Liver (tissue), 9 donors: ENCODE data around the gene FCGBP. TPM values are rescaled to one million over a fixed set of nuclear protein-coding genes. Genes with fewer than 3 reads are reported as not detected.

Experiments used
- DNase-seq: peaks from one replicate; pipeline ENCODE4 v3.0.0-alpha.2; 2017; ENCODE audit warnings: low spot score
- H3K27ac ChIP-seq, 2 donors: one replicate each; pipeline ENCODE4 v1.7.0; 2013; ENCODE audit warnings: inconsistent platforms in 2 of 2, low read length in 2 of 2, control low read depth in 1 of 2, low read depth in 1 of 2, mild to moderate bottlenecking in 1 of 2
- H3K27me3 ChIP-seq, 4 donors: one replicate each; pipeline versions ENCODE4 v1.6.1 to v1.7.0; 2013; ENCODE audit warnings: low read length in 3 of 4, inconsistent platforms in 1 of 4, mild to moderate bottlenecking in 1 of 4, moderate library complexity in 1 of 4; ENCODE audit not compliant: control insufficient read depth in 4 of 4, insufficient read depth in 4 of 4
- H3K36me3 ChIP-seq, 4 donors: one replicate each; pipeline versions ENCODE4 v1.6.1 to v1.7.0; 2013; ENCODE audit warnings: low read length in 3 of 4, mild to moderate bottlenecking in 3 of 4, low read depth in 1 of 4, moderate library complexity in 1 of 4; ENCODE audit not compliant: control insufficient read depth in 4 of 4, insufficient read depth in 3 of 4
- H3K4me1 ChIP-seq, 4 donors: one replicate each; pipeline versions ENCODE4 v1.6.1 to v1.7.0; 2013; ENCODE audit warnings: low read length in 3 of 4, mild to moderate bottlenecking in 3 of 4, moderate library complexity in 1 of 4; ENCODE audit not compliant: control insufficient read depth in 4 of 4, insufficient read depth in 4 of 4
- H3K4me3 ChIP-seq, 3 donors: one replicate each; pipeline versions ENCODE4 v1.6.1 to v1.7.0; 2013; ENCODE audit warnings: low read length in 3 of 3, control low read depth in 1 of 3, low read depth in 1 of 3, mild to moderate bottlenecking in 1 of 3
- H3K9ac ChIP-seq, 2 donors: one replicate each; pipeline ENCODE4 v1.7.0; 2013; ENCODE audit warnings: low read length in 2 of 2, mild to moderate bottlenecking in 2 of 2, moderate library complexity in 2 of 2, control low read depth in 1 of 2, low read depth in 1 of 2
- H3K9me3 ChIP-seq, 4 donors: one replicate each; pipeline versions ENCODE4 v1.6.1 to v1.7.0; 2013; ENCODE audit warnings: low read length in 3 of 4; ENCODE audit not compliant: control insufficient read depth in 4 of 4
- EGR1 ChIP-seq, 2 donors: IDR thresholded peaks; 2 replicates each; pipeline ENCODE4 v1.6.1; 2016 to 2018; ENCODE audit warnings: antibody characterized with exemption in 2 of 2, low read depth in 2 of 2
- FOXA1 ChIP-seq: IDR thresholded peaks from 2 replicates; pipeline ENCODE4 v1.6.1; 2016; ENCODE audit warnings: antibody characterized with exemption
- FOXA2 ChIP-seq: IDR thresholded peaks from 2 replicates; pipeline ENCODE4 v1.6.1; 2016; ENCODE audit warnings: antibody characterized with exemption
- GABPA ChIP-seq, 2 donors: IDR thresholded peaks in 1 of 2; conservative IDR thresholded peaks in 1 of 2; 2 replicates each; pipeline ENCODE4 v1.6.1; 2016; ENCODE audit warnings: antibody characterized with exemption in 2 of 2, mild to moderate bottlenecking in 1 of 2, moderate library complexity in 1 of 2
- HNF4A ChIP-seq, 2 donors: conservative IDR thresholded peaks; 2 replicates each; pipeline ENCODE4 v1.6.1; 2016; ENCODE audit warnings: antibody characterized with exemption in 2 of 2, mild to moderate bottlenecking in 2 of 2
- HNF4G ChIP-seq: IDR thresholded peaks from 2 replicates; pipeline ENCODE4 v1.6.1; 2016; ENCODE audit warnings: antibody characterized with exemption
- JUND ChIP-seq, 2 donors: IDR thresholded peaks; 2 replicates each; pipeline ENCODE4 v1.6.1; 2016; ENCODE audit warnings: antibody characterized with exemption in 2 of 2
- NR2F2 ChIP-seq: IDR thresholded peaks from 2 replicates; pipeline ENCODE4 v1.6.1; 2016; ENCODE audit warnings: antibody characterized with exemption
- RAD21 ChIP-seq, 2 donors: IDR thresholded peaks; 2 replicates each; pipeline ENCODE4 v1.6.1; 2016; ENCODE audit warnings: antibody characterized with exemption in 2 of 2, mild to moderate bottlenecking in 2 of 2
- RXRA ChIP-seq, 2 donors: IDR thresholded peaks; 2 replicates each; pipeline ENCODE4 v1.6.1; 2017 to 2018; ENCODE audit warnings: antibody characterized with exemption in 2 of 2, mild to moderate bottlenecking in 1 of 2
- SP1 ChIP-seq: IDR thresholded peaks from 2 replicates; pipeline ENCODE4 v1.6.1; 2018; ENCODE audit warnings: antibody characterized with exemption, mild to moderate bottlenecking
- TAF1 ChIP-seq: conservative IDR thresholded peaks from 2 replicates; pipeline ENCODE4 v1.6.1; 2016; ENCODE audit warnings: antibody characterized with exemption, mild to moderate bottlenecking
- YY1 ChIP-seq: IDR thresholded peaks from 2 replicates; pipeline ENCODE4 v1.6.1; 2016; ENCODE audit warnings: antibody characterized with exemption, mild to moderate bottlenecking
- WGBS: extraction: QIAGEN DNeasy Blood & Tissue Kit; methylation state at CpG from one replicate; pipeline ENCODE4 v1.1.7; 2013; 5-methylcytosine and 5-hydroxymethylcytosine counted together
- polyA plus RNA-seq, 2 donors: library from polyadenylated mRNA; stranded (reverse) in 1 of 2; unstranded in 1 of 2; fragments of 200-250 nt in 1 of 2; fragments of >200 nt in 1 of 2; fragmentation: Nextera tagmentation in 1 of 2; extraction: Ambion mirVana in 1 of 2; gene quantifications; one replicate each; pipeline versions ENCODE4 v1.2.1 to v1.2.3, GENCODE V29; 2013 to 2015
- total RNA-seq, 2 donors: library from RNA; depleted of rRNA; stranded (reverse); fragments of >200 nt; gene quantifications; one replicate each; pipeline ENCODE4 v1.2.3, GENCODE V29; 2014
- TF ChIP-seq, protein P1 (sequence below): fragments of 150-350 bp; IDR thresholded peaks from 2 replicates; pipeline ENCODE4 v1.5.1; 2017; ENCODE audit warnings: improper control_type of control experiment, low read depth, low read length; ENCODE audit not compliant: missing input control
- TF ChIP-seq, protein P2 (sequence below): IDR thresholded peaks from 2 replicates; pipeline ENCODE4 v1.6.1; 2016; ENCODE audit warnings: antibody characterized with exemption
- TF ChIP-seq, protein P3 (sequence below): IDR thresholded peaks from 2 replicates; pipeline ENCODE4 v1.6.1; 2016; ENCODE audit warnings: antibody characterized with exemption
- TF ChIP-seq, protein P4 (sequence below): IDR thresholded peaks from 2 replicates; pipeline ENCODE4 v1.6.1; 2016; ENCODE audit warnings: antibody characterized with exemption
- TF ChIP-seq, protein P5 (sequence below): IDR thresholded peaks from 2 replicates; pipeline ENCODE4 v1.6.1; 2016; ENCODE audit warnings: antibody characterized with exemption, mild to moderate bottlenecking
- donor health status: healthy.
- donor health status: healthy.
- donor health status: healthy.
- donor health status: healthy.
- donor health status: healthy.

FCGBP gene
- total and polyA plus RNA-seq, 4 donors: 0.08 to 32.9 (median 0.95) TPM

DNA sequence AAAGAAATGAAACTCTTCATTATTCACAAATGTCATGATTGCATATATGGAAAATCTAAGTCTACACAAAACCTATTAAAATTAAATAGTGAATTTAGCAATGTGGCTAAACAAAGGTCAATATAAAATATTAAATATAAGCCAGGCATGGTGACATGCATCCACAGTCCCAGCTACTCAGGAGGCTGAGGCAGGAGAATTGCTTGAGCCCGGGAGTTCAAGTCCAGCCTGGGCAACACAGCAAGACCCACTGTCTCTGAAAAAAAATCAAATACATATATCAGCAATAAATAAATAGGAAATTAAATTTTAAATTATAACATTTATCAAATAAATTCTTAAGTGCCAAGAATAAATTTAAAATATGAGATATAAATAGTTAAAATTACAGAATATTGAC is 48.4 kb upstream of the FCGBP start:
- H3K9ac ChIP-seq: no peak overlapping the region
- H3K27ac ChIP-seq: no peak overlapping the region
- DNase-seq: no peak
- WGBS: 97% methylated on average over 1 of the region's 1 CpG
- TF ChIP-seq RAD21 (IDR thresholded peaks at IDR 0.05) (no peak), GABPA (IDR thresholded peaks at IDR 0.05 in 1 of 2, conservative IDR thresholded peaks at IDR 0.05 in 1 of 2) (no peak), JUND (IDR thresholded peaks at IDR 0.05) (no peak), EGR1 (IDR thresholded peaks at IDR 0.05; ENCODE audit: low read depth in 2 of 2) (no peak), FOXA2 (no peak)
- TF ChIP-seq, protein P1, sequence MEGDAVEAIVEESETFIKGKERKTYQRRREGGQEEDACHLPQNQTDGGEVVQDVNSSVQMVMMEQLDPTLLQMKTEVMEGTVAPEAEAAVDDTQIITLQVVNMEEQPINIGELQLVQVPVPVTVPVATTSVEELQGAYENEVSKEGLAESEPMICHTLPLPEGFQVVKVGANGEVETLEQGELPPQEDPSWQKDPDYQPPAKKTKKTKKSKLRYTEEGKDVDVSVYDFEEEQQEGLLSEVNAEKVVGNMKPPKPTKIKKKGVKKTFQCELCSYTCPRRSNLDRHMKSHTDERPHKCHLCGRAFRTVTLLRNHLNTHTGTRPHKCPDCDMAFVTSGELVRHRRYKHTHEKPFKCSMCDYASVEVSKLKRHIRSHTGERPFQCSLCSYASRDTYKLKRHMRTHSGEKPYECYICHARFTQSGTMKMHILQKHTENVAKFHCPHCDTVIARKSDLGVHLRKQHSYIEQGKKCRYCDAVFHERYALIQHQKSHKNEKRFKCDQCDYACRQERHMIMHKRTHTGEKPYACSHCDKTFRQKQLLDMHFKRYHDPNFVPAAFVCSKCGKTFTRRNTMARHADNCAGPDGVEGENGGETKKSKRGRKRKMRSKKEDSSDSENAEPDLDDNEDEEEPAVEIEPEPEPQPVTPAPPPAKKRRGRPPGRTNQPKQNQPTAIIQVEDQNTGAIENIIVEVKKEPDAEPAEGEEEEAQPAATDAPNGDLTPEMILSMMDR: no peak
- TF ChIP-seq, protein P2, sequence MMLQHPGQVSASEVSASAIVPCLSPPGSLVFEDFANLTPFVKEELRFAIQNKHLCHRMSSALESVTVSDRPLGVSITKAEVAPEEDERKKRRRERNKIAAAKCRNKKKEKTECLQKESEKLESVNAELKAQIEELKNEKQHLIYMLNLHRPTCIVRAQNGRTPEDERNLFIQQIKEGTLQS: no peak
- H3K36me3 ChIP-seq: peaks cover 17 to 45% (median 37%) of the 10 kb centered on the region in 4 donors
- H3K27me3 ChIP-seq: no peaks in the 10 kb centered on the region
- H3K9me3 ChIP-seq: peaks cover 0 to 13% (median 5%) of the 10 kb centered on the region in 4 donors
- no peak overlapping the region for H3K4me3 ChIP-seq
- no peaks in the 10 kb centered on the region for H3K4me1 ChIP-seq

DNA sequence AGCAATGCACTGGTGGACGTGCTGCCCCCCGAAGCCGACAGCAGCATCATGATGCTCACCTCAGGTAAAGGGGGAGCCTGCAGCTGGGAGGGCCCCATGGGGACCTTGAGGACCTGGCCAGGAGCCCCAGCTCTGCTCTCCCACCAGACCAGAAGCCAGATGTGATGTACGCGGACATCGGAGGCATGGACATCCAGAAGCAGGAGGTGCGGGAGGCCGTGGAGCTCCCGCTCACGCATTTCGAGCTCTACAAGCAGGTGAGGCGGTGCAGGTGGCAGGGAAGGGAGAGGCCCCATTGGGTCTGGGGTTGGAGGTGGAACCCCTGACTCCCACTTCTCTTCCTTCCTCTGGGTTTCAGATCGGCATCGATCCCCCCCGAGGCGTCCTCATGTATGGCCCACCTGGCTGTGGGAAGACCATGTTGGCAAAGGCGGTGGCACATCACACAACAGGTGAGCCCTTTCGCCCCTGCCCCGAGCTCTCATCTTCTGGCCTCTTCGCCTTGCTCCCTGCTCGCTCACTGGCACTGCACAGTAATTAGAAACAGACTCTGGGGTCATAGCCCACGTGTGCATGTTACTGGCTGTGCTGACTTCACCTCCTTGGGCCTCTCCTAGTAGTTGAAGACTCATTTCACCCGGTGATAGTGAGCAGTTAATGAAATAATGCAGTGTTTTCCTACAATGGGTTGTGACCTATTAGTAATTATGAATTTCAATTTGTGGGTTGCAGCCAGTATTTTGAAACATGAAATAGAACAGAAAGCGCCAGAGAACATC is 40.1 kb upstream of the FCGBP start:
- H3K4me3 ChIP-seq: no peak overlapping the region
- H3K27me3 ChIP-seq: no peaks in the 10 kb centered on the region
- TF ChIP-seq EGR1 (IDR thresholded peaks at IDR 0.05; ENCODE audit: low read depth in 2 of 2) (no peak), FOXA2 (no peak), HNF4G (no peak), TAF1 (no peak), YY1 (no peak), JUND (IDR thresholded peaks at IDR 0.05) (no peak), NR2F2 (no peak), GABPA (IDR thresholded peaks at IDR 0.05 in 1 of 2, conservative IDR thresholded peaks at IDR 0.05 in 1 of 2) (no peak), RXRA (IDR thresholded peaks at IDR 0.05) (no peak), RAD21 (IDR thresholded peaks at IDR 0.05) (no peak), HNF4A (conservative IDR thresholded peaks at IDR 0.05) (no peak), SP1 (no peak), FOXA1 (no peak)
- TF ChIP-seq, protein P3, sequence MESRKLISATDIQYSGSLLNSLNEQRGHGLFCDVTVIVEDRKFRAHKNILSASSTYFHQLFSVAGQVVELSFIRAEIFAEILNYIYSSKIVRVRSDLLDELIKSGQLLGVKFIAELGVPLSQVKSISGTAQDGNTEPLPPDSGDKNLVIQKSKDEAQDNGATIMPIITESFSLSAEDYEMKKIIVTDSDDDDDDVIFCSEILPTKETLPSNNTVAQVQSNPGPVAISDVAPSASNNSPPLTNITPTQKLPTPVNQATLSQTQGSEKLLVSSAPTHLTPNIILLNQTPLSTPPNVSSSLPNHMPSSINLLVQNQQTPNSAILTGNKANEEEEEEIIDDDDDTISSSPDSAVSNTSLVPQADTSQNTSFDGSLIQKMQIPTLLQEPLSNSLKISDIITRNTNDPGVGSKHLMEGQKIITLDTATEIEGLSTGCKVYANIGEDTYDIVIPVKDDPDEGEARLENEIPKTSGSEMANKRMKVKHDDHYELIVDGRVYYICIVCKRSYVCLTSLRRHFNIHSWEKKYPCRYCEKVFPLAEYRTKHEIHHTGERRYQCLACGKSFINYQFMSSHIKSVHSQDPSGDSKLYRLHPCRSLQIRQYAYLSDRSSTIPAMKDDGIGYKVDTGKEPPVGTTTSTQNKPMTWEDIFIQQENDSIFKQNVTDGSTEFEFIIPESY: no peak
- TF ChIP-seq, protein P2: no peak
- TF ChIP-seq, protein P4, sequence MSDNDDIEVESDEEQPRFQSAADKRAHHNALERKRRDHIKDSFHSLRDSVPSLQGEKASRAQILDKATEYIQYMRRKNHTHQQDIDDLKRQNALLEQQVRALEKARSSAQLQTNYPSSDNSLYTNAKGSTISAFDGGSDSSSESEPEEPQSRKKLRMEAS: no peak
- TF ChIP-seq, protein P1: no peak
- TF ChIP-seq, protein P5, sequence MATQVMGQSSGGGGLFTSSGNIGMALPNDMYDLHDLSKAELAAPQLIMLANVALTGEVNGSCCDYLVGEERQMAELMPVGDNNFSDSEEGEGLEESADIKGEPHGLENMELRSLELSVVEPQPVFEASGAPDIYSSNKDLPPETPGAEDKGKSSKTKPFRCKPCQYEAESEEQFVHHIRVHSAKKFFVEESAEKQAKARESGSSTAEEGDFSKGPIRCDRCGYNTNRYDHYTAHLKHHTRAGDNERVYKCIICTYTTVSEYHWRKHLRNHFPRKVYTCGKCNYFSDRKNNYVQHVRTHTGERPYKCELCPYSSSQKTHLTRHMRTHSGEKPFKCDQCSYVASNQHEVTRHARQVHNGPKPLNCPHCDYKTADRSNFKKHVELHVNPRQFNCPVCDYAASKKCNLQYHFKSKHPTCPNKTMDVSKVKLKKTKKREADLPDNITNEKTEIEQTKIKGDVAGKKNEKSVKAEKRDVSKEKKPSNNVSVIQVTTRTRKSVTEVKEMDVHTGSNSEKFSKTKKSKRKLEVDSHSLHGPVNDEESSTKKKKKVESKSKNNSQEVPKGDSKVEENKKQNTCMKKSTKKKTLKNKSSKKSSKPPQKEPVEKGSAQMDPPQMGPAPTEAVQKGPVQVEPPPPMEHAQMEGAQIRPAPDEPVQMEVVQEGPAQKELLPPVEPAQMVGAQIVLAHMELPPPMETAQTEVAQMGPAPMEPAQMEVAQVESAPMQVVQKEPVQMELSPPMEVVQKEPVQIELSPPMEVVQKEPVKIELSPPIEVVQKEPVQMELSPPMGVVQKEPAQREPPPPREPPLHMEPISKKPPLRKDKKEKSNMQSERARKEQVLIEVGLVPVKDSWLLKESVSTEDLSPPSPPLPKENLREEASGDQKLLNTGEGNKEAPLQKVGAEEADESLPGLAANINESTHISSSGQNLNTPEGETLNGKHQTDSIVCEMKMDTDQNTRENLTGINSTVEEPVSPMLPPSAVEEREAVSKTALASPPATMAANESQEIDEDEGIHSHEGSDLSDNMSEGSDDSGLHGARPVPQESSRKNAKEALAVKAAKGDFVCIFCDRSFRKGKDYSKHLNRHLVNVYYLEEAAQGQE: no peak
- no peaks in the 10 kb centered on the region for H3K9me3 ChIP-seq
- WGBS: 97% methylated on average over 24 of the region's 24 CpGs
- DNase-seq: no peak
- no peak overlapping the region for H3K9ac ChIP-seq
- peaks cover 18 to 52% (median 32%) of the 10 kb centered on the region in 4 donors for H3K36me3 ChIP-seq
- peaks cover 4 to 18% (median 11%) of the 10 kb centered on the region in 4 donors for H3K4me1 ChIP-seq
- H3K27ac ChIP-seq: no peak overlapping the region
